Dermis microvascular lymphatic vessel endothelial cell (primary cell): ENCODE results near the gene ABCA12. TPM values are rescaled to one million over a fixed set of nuclear protein-coding genes. Genes with fewer than 3 reads are reported as not detected.
"Not testable (repeated sequence)": the region's sequence is repeated elsewhere in the genome, so short reads cannot be mapped to it uniquely, and the experiment has no call there.

Experiments
- DNase-seq, 2 donors: peaks; one replicate each; pipeline versions ENCODE4 v3.0.0 to v3.0.0-alpha.2; 2010; ENCODE audit warnings: low read depth in 2 of 2
- total RNA-seq: library from RNA; depleted of rRNA; stranded (reverse); fragments of >200 nt; gene quantifications from 2 replicates; pipeline ENCODE4 v1.2.1, GENCODE V29; 2014

The ABCA12 gene
- total RNA-seq: not detected in 2 replicates

GRCh38 chr2:215138479-215138878 is at the start of gene ABCA12:
Gene ABCA12, minus strand, starts transcription at chr2:215138626. Its CDS starts 418 bp downstream, at chr2:215138208.
- no peak for DNase-seq

GRCh38 chr2:215188078-215188477 is 49.7 kb upstream of the ABCA12 start:
- DNase-seq: peak in 1 of 2 donors; percentile 5

GRCh38 chr2:215186021-215186420 is 47.6 kb upstream of the ABCA12 start:
- DNase-seq: no peak

- DNase-seq: no peak
These were observed 39.7 kb upstream of the ABCA12 start for GRCh38 chr2:215178121-215178520.

- DNase-seq: no peak
These were observed 33.4 kb upstream of the ABCA12 start for GRCh38 chr2:215171796-215172195.

- DNase-seq: no peak
These were observed 32.7 kb upstream of the ABCA12 start for GRCh38 chr2:215171151-215171550.

- not testable (repeated sequence) for DNase-seq
These were observed 28.1 kb upstream of the ABCA12 start for GRCh38 chr2:215166505-215166904.

GRCh38 chr2:215163319-215163718 is 24.9 kb upstream of the ABCA12 start:
- DNase-seq: not testable (repeated sequence)

- DNase-seq: no peak
These were observed 22.9 kb upstream of the ABCA12 start for GRCh38 chr2:215161301-215161829.

- no peak for DNase-seq
These were observed 21.7 kb upstream of the ABCA12 start for GRCh38 chr2:215160081-215160480.

- no peak for DNase-seq
These were observed 18.0 kb upstream of the ABCA12 start for GRCh38 chr2:215156453-215156852.

GRCh38 chr2:215149894-215150293 is 11.5 kb upstream of the ABCA12 start:
- no peak for DNase-seq

- no peak for DNase-seq
These were observed 11.1 kb upstream of the ABCA12 start for GRCh38 chr2:215149486-215149885.

- DNase-seq: no peak
These were observed 10.6 kb upstream of the ABCA12 start for GRCh38 chr2:215149060-215149459.

- DNase-seq: no peak
These were observed 7.2 kb upstream of the ABCA12 start for GRCh38 chr2:215145611-215146010.

GRCh38 chr2:215144106-215144875 is 5.9 kb upstream of the ABCA12 start:
- no peak for DNase-seq

- no peak for DNase-seq
These were observed 5.0 kb upstream of the ABCA12 start for GRCh38 chr2:215143458-215143857.

- no peak for DNase-seq
These were observed 3.3 kb upstream of the ABCA12 start for GRCh38 chr2:215141706-215142105.

GRCh38 chr2:215140166-215140707 is 1.8 kb upstream of the ABCA12 start:
- no peak for DNase-seq

GRCh38 chr2:215137741-215138340 is 585 bp downstream of the ABCA12 start:
- peak in 1 of 2 donors; percentile 10 for DNase-seq

GRCh38 chr2:215137329-215137686 is 1.1 kb downstream of the ABCA12 start:
- DNase-seq: no peak

- DNase-seq: no peak
These were observed 1.6 kb downstream of the ABCA12 start for GRCh38 chr2:215136669-215137328.
